Skeletal muscle satellite cell (primary cell): ENCODE data around the gene ZFP36. TPM values are rescaled to one million over a fixed set of nuclear protein-coding genes. Genes with fewer than 3 reads are reported as not detected.
"Not testable (repeated sequence)": the region's sequence is repeated elsewhere in the genome, so short reads cannot be mapped to it uniquely, and the experiment has no call there.

ENCODE experiments used
- H3K27me3 ChIP-seq: 2 replicates; pipeline ENCODE4 v1.7.0; 2013; ENCODE audit warnings: low read length; ENCODE audit not compliant: control insufficient read depth, insufficient read depth
- H3K36me3 ChIP-seq: 2 replicates; pipeline ENCODE4 v1.7.0; 2013; ENCODE audit warnings: mild to moderate bottlenecking, control low read depth, low read length; ENCODE audit not compliant: insufficient read depth
- H3K4me1 ChIP-seq: 2 replicates; pipeline ENCODE4 v1.7.0; 2013; ENCODE audit warnings: low read length; ENCODE audit not compliant: control insufficient read depth, insufficient read depth
- H3K4me2 ChIP-seq: 2 replicates; pipeline ENCODE4 v1.7.0; 2013; ENCODE audit warnings: mild to moderate bottlenecking, low read length
- H3K4me3 ChIP-seq: 2 replicates; pipeline ENCODE4 v1.7.0; 2013; ENCODE audit warnings: low read length
- H3K9ac ChIP-seq: 2 replicates; pipeline ENCODE4 v1.7.0; 2013; ENCODE audit warnings: mild to moderate bottlenecking, low read depth, low read length, moderate library complexity
- H3K9me3 ChIP-seq: replicated peaks from 2 replicates; pipeline ENCODE4 v1.7.0; 2013; ENCODE audit warnings: mild to moderate bottlenecking, control low read depth, low read length
- small RNA-seq: library from RNA; depleted of rRNA; stranded (forward); fragments of <200 nt; gene quantifications from one replicate; pipeline ENCODE3, GENCODE V24; 2012

The ZFP36 gene

DNA sequence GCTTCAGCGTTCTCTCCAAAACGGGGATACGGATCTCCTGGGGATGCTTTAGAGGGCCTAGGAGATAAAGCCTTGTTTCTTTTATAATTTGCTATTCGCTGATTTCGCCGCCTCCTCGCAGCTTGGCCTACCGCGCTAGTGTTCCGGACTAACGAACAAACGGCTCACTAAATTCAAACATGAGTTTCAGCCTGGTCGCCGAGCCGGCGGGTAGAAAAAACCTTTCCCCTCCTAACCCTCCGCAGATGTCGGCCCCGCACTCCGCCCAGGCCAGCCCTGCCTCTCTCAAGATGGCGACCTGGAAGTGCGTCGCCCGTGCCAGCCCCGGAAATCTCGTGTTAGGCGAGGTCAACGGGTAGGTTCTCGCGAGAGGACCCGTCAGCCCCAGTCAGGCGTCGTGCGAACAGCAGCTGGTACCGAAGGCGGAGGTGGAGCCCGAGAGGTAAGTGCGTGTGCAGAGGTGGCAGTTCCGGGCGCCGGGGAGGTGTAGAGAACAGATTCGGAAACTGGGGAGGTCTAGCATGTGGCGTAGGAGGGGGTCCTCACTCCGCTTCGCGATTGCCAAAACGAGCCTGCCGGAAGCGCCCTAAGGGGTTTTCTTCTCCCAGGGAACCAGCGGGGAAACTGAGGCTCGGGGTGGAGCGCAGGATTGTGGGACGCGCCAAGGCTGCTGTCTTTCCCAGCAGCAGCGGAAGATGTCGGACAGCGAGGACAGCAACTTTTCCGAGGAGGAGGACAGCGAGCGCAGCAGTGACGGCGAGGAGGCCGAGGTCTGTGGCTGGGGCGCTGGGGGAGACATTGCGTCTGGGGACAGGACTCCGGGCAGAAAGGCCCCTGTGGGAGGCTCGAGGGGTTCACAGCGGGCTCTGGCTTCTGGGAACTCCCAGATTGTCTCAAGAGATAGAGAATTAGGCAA is 38.8 kb downstream of the ZFP36 start, which contains the start of gene SUPT5H:
Gene SUPT5H, plus strand, starts transcription at position 387 of the 916 bp plus-strand sequence. Its CDS starts 309 bp downstream, at position 696.
- Histone ChIP-seq H3K27me3 (no peaks in the 10 kb centered on the region), H3K36me3 (peaks cover 16% of the 10 kb centered on the region), H3K4me1 (peaks cover 26% of the 10 kb centered on the region), H3K4me3 (peak within 1 kb of the TSS; percentile 87), H3K4me2 (peak within 1 kb of the TSS; percentile 91), H3K9ac (peak within 1 kb of the TSS; percentile 99), H3K9me3 (no peaks in the 10 kb centered on the region)

DNA sequence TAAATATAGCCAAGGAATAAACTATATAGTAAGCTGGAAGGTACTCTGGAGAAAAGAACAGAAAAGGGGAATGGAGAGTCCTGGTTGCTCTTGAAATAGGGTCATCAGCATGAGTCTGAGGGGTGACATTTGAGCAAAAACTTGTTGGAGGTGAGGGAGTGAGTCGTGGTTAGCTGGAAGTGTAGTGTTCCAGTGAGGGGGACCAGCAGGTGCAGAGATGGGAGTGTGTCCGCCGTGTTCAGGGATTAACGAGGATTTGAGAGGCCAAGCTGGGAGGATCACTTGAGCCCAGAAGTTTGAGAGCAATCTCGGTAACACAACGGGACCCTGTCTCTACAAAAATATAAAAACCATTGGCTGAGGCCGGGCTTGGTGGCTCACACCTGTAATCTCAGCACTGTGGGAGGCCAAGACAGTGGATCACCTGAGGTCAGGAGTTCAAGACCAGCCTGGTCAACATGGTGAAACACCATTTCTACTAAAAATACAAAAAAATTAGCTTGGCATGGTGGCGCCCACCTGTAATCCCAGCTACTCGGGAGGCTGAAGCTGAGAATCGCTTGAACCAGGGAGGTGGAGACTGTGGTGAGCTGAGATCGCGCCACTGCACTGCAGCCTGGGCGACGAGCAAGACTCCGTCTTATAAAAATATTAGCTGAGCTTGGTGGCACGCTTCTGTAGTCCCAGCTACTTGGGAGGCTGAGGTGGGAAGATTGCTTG is 39.9 kb downstream of the ZFP36 start:
- H3K4me2 ChIP-seq = peak overlapping the region; percentile 91
- H3K9me3 ChIP-seq = no peaks in the 10 kb centered on the region
- peaks cover 26% of the 10 kb centered on the region for H3K4me1 ChIP-seq
- peaks cover 22% of the 10 kb centered on the region for H3K36me3 ChIP-seq
- H3K9ac ChIP-seq = peak overlapping the region; percentile 99
- H3K4me3 ChIP-seq = peak overlapping the region; percentile 87
- H3K27me3 ChIP-seq = no peaks in the 10 kb centered on the region

DNA sequence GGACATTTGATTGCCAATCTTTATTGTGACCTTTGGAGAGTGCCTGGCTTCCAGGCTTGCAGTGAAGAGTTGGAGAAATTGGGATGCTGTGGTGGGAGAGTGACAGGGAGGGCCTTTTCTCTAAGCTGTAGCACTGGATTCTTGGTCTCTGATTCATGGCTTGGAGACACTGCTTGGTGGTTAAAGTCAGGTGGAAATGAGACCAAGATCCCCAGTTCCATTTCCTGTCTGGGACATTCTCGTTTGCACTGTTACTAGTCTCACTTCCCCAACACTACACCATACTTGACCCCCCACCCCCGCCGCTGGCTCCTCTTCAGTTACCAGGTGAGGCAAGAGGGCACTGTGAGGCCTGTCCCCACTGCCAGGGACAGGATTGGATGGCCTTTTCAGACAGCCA is 41.6 kb downstream of the ZFP36 start:
- H3K4me1 ChIP-seq = peaks cover 26% of the 10 kb centered on the region

GRCh38 chr19:39449116-39449797 is 42.6 kb downstream of the ZFP36 start:
- no peaks in the 10 kb centered on the region for H3K9me3 ChIP-seq
- no peaks in the 10 kb centered on the region for H3K27me3 ChIP-seq
- H3K4me2 ChIP-seq = no peak overlapping the region
- peaks cover 26% of the 10 kb centered on the region for H3K4me1 ChIP-seq
- no peak overlapping the region for H3K9ac ChIP-seq
- H3K4me3 ChIP-seq = no peak overlapping the region
- peaks cover 43% of the 10 kb centered on the region for H3K36me3 ChIP-seq

More for the DNA sequence above, 41.6 kb downstream of the ZFP36 start:
- Histone ChIP-seq H3K4me2 (peak overlapping the region; percentile 34), H3K9ac (no peak overlapping the region), H3K36me3 (peaks cover 38% of the 10 kb centered on the region), H3K9me3 (no peaks in the 10 kb centered on the region), H3K4me3 (no peak overlapping the region), H3K27me3 (no peaks in the 10 kb centered on the region)

DNA sequence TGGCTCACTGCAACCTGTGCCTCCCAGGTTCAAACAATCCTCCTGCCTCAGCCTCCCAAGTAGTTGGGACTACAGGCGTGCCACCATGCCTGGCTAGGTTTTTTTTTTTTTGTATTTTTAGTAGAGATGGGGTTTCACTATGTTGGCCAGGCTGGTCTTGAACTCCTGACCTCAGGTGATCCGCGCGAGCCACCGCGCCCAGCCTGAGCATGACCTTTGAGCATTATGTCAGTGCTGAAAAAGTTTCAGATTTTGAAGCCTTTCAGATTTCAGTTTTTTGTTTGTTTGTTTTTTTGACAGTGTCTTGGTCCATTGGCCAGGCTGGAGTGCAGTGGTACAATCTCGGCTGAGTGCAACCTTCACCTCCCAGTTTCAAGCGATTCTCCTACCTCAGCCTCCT is 44.6 kb downstream of the ZFP36 start:
- H3K4me3 ChIP-seq, H3K27me3 ChIP-seq, H3K4me2 ChIP-seq, H3K9ac ChIP-seq, H3K9me3 ChIP-seq: not testable (repeated sequence)
- Histone ChIP-seq H3K36me3 (peaks cover 49% of the 10 kb centered on the region), H3K4me1 (peaks cover 24% of the 10 kb centered on the region)

Small RNA genes within 50 kb of the gene (small RNA-seq; reads per million reads assigned to genes)
- gene MIR4530 (not detected), gene RN7SL566P (not detected)
